Tongue (tissue), 2 donors: Measurements from ENCODE around the gene IL4I1. TPM values are rescaled to one million over a fixed set of nuclear protein-coding genes. Genes with fewer than 3 reads are reported as not detected.

ENCODE experiments used
- DNase-seq: peaks from one replicate; pipeline ENCODE4 v3.0.0-alpha.2; 2015
- total RNA-seq: library from RNA; depleted of rRNA; stranded (reverse); fragments of >200 nt; gene quantifications from one replicate; pipeline ENCODE4 v1.2.3, GENCODE V29; 2014

IL4I1 gene
- total RNA-seq, 1 donor from 2014 or later: not detected

DNA sequence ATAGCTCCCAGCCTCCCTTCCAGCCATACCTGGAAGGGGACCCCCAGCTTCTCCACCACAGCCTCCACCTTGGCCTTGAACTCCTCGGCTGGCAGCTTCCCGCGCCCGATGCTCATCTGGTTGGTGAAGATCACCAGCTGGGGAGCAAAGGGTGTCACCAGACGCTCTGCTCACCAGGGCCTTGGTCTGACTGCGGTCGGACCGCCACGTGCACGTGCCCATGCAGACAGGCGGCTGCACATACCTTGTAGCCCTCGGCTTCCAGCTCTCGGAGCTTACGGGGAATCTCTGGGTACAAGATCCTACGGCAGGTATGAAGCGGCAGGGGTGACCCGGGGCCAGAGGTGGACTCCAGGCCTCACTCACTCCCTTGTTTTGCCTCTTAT is 32.8 kb downstream of the IL4I1 start:
- no peak for DNase-seq

DNA sequence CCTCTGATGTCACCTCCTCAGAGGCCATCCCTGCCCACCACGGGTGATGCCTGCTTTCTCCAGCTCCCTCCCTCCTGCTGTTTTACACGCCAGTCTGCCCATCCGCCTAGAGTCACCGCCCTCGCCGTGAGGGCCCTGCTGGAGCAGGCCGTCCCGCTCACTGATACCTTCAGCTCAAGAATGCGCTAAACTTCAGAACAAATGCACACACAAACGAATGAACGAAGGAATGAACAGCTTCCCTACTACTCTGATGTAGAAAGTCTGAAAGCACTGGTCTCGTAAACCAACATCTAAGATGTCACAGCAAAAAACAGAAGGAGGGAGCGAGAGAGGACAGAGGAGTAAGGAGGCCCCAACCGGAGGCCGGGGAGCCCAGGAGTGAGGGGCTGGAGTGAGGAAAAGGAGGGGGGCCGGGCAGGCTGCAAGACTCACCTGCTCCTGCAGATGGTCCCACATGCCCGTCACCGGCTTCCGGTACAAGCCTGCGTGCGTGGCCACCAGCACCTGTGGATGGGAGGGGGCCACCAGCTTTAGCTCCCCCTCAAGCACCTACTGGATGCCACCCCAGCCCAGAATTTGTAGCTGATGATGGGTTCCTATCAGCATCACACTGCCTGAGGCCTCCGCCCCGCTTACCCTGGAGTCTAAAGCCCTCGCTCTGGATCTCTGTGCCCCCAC is 33.3 kb downstream of the IL4I1 start:
- DNase-seq: no peak

DNA sequence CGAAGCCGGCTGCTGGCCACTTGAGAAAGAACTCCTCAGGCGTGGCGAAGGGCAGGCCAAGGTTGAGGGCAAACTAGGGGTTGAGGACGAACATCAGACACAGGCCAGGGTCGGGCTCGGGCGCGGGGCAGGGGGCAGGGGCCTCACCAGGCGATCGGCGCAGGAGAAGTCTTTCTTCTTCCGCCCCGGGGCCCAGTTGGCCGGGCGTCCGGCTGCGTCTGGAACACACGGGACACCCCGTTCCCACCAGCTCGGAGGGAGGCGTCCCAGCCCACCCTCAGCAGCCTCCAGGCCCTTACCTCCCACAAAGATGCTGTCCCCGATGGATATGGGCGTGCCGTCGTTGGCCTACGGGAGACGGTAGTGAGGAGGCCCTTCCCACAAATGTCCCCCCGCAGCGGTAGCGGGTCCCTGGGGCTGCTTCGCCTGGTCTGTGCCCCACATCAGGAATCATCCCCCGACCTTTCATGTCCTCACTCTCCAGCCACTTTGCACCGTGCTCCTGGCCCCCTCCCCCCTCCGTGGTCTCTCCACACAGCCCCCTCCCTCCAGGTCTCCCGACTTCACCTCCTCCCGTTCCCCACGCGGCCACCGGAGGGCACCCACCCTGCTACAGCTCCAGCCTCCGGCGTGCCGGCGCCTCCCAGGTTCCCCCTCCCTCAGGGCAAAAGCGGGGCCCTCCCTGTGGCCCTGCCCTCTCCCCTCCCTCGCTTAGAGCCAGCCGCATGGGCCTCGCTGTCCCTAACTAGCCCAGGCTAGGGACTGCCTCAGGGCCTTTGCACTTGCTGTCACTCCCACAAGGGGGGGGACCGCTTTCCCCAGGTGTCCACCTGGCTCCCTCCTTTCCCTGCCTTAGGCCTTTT is 34.1 kb downstream of the IL4I1 start:
- no peak for DNase-seq

DNA sequence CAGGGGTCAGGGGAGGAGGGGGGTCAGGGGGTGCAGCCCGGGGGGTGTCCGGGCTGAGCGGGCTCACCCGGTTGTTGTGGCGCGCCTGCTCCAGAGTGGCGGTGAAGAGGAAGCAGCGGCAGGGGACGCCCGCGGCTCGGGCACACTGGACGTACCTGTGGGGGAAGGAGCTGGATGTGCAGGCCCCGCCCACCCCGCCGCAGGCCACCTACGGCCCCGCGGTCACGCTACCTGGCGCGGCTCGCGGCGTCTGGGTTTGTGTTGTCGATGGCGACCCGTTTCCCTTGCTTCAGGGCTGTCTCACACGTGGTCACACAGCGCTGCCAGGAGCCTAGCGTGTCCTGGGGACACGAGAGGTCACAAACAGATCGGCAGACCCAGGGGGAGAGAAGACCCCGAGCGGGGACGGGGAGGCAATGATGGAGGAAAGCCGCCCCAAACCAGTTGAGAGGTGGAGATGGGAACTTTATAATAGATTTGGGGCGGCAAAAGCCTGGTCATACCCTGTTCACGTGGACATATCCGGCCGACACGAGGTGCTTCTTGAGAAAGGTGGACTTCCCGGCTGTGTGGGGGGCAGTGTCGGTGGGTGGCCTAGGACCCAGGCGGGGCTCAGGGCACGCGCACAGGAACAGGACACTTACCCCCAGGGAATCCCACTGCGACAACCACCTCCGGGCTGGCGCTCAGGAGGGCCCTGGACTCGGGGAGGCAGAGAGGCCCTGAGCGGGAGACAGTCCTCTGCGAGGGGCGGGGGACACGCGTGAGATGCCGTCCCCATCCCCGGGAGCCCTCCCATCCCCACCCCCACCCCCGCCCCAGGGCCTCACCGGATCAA is 34.9 kb downstream of the IL4I1 start:
- DNase-seq: no peak

DNA sequence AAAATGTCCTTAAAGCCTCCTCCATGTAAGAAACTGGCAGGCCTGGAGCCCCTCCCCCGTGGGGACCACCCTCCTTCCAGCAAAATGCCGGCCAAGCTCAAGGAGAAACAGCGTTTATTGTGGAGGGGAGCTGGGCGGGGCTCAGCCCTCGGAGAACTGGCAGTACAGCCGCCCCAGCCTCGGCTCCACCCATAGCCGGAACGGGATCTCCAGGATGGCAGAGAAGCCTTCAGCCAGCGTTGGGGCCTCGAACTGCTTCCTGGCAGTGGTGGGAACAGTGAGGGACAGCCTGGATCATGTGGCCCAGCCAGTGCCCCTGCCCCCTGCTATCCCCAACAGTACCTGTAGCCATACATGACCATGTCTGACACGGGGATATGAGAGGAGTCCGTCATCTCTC is 35.6 kb downstream of the IL4I1 start:
- DNase-seq: peak; percentile 76

DNA sequence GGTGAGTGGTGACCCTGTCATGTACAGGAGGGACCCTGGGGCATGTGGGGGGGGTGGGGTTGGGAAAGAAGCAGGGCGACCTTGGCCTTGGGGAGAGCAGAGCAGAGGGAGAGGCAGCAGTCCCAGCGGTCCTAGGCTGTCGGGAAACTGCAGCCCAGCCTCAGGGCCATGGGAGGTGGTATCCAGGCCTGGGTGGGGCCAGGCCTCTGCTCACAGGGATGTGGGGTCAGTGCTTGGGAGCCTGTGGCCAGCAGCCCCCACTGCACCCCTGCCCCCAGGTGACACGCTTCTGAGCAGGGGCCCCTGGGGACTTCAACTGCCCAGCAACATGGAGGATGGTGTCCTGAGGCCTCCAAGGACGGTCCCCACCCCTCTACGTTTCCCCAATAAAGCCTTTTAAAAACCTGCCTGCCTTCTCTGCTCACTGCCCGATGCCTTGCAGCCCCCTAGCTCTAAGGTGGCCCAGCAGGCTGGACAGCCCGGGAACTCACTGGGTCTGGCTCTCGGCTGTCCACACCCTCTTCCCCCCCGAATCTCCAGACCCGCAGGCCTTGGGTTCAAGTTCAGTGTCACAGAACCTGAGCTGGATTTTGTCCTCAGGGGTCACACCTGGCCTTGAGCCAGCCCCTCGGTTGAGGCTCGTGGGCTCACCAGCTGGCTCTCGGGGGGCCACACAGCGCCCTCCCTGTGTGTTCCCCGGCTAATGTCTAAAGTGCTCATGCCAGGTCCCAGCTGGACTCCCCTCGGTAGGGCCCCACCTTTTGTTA is 36.2 kb downstream of the IL4I1 start:
- no peak for DNase-seq

DNA sequence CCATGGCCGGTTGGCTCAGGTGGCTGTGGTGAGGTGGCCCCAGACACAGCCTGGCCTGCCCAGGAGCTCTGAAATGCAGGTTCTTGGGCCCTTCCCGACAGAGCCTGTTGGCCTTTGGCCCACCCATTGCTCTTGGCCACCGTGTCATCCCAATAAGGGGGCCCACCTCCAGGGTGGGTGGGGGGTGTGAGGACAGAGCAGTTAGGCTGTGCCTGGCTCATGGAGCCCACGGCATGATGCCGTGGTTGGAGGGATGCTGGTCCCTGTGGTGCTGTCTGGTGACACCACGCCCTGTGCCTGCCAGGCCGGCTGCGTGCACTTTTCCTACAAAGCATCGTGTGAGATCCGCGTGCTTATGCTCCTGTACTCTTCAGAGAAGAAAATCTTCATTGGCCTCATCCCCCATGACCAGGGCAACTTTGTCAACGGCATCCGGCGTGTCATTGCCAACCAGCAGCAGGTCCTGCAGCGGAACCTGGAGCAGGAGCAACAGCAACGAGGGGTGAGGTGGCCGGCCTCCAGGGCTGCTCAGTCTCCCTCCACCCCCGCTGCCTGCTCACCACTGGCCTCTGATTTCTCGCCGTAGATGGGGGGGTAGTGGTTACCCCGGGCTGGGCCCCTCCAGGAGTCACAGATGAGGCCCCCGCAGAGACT is 36.9 kb downstream of the IL4I1 start:
- no peak for DNase-seq

DNA sequence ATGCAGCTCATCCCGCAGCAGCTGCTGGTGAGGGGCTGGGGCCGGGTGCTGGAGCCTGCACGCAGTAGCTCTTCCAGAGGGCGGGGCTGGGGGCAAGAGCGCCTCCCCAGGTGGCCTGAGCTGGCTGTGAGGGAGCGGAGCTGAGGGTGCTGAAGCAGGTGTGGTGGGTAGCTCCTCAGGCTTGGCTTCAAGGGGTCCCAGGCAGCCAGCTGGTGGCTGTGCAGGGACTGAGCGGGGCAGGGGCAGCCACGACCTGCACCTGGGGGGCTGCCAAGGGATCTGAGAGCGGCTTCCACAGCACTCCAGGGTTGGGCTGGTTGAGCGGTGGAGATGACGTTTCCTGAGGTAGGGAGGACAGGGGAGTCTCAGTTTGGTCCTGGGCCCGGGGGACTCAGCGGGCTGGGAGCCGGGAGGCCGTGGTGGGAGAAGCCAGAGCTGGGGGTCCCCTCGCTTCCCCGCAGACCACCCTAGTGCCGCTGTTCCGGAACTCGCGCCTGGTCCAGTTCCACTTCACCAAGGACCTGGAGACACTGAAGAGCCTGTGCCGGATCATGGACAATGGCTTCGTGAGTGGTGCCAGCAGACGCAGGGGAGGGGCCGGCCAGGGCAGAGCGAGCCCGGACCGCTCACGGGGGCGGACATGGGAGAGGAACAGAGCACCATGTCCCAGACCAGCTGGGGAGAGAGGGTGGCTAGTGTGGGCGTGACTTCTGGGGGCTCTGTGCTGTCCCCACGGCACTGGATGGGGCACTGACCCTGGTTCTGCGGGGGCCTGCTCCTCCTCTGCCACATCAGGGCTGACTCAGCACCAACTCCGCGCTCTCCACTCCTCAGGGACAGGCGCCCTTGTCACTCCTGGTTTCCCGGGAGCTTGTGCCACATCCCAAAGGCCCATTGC is 38.4 kb downstream of the IL4I1 start:
- no peak for DNase-seq

DNA sequence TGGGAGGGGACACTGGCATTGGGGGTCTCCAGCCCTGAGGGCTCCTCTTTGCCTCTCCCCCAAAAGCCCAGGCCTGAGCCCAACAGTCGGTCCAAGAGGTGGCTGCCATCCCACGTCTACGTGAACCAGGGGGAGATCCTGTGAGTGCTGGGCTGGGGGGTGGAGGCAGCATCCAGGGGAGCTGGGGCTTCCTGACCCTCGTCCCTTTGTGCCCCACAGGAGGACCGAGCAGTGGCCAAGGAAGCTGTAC is 38.9 kb downstream of the IL4I1 start:
- no peak for DNase-seq

DNA sequence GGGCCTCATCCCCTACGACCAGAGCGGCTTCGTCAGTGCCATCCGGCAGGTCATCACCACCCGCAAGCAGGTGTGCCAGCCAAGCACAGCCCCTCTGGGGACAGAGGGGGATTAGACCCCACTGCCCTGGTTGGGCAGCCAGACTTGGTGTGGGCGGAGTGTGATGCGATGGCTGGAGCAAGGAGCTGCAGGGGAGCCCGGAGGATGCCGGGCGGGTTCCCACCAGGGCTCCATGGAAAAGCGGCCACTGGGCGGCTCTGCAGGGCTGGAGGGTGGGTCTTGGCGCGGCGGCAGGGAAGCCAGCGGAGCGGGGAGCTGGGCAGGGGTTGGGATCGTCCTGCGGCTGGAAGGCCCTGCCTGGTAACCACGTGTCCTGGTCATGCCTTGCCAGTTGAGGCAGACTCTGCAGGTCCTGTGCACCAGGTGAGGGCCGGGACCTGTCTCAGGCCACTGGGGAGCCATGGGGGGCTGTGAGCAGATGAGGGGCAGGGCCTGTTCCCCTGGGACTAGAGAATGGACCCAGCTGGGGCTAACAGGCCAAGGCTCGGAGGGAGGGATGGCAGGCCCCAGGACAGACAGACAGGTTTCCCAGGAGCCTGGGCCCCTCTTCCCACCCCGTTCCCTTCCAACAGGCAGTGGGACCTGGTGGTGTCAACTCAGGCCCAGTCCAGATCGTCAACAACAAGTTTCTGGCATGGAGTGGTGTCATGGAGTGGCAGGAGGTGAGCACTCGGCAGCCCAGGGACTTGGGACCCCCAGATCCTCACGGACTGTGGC is 39.4 kb downstream of the IL4I1 start:
- DNase-seq: no peak

DNA sequence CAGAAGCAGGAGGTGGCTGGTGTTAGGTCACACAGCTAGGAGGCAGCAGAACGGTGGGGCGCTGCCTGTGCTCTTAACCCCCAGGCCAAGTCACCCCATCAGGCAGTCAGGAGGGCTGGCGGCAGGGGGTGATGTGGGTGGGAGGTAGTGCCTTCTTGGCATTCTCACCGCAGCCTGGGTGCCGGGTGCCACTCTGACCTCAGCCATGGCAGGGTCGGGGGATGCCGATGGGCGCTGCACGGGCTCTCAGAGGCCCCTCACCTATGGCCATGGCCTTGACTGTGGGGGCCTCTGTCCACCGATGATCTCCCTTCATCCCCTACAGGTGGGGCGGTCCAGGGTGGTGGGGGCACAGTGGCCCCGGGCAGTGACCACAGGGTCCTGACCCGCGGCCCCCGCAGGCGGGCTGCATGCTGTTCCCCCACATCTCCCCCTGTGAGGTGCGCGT is 40.1 kb downstream of the IL4I1 start:
- DNase-seq: no peak

DNA sequence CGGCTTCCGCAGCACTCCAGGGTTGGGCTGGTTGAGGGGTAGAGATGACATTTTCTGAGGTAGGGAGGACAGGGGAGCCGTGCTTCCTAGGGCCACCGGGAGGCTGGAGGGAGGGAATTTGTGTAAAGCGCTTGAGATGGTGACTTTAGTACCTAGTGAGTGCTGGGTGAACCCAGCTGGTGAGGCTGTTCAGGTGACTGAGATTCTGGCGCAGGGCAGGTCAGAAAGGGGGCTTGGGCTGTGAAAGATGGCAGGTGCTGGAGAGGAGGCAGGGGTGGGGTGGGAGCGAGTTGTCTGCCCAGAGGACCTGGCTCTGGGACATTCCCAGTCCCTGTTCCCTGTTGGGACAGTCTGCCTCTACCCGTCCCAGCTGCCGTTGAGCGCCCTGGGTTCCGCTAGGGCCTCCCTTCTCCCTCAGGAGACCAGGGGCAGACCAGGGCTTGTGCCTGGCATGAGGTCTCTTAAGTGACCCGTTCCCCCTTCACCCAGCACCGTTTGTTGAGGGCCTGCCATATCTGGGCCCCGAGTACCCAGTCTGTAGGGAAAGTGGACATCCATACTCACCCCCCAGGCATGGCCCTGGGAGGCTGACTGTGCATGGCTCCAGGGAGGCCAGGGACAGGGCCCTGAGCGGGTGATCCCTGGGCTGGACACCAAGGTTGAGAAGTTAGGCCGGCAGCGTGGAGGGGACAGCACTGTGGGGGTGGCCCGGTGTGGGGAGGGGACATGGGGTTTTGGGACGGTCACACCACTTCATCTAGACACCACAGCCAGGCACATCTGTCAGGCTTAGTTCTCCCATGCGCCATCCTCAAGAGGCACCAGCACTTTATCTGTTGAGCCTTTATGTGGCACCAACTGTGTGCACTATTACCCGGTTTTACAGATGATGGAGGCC is 40.8 kb downstream of the IL4I1 start:
- no peak for DNase-seq

DNA sequence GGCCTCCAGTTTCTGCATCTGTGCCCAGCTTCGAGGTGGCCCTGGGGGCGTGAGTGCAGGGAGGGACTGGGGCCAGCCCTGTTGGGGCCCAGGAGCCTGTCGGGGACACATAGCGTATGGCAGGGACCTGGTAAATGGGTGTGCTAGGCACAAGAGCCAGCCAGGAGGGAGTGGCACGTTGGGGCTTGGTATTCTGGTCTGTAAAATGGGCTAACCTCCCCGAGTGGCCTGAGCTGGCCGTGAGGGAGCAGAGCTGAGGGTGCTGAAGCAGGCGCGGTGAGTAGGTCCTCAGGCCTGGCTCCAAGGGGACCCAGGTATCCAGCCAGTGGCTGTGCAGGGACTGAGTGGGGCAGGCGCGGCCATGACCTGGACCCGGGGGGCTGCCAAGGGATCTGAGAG is 41.4 kb downstream of the IL4I1 start:
- no peak for DNase-seq

DNA sequence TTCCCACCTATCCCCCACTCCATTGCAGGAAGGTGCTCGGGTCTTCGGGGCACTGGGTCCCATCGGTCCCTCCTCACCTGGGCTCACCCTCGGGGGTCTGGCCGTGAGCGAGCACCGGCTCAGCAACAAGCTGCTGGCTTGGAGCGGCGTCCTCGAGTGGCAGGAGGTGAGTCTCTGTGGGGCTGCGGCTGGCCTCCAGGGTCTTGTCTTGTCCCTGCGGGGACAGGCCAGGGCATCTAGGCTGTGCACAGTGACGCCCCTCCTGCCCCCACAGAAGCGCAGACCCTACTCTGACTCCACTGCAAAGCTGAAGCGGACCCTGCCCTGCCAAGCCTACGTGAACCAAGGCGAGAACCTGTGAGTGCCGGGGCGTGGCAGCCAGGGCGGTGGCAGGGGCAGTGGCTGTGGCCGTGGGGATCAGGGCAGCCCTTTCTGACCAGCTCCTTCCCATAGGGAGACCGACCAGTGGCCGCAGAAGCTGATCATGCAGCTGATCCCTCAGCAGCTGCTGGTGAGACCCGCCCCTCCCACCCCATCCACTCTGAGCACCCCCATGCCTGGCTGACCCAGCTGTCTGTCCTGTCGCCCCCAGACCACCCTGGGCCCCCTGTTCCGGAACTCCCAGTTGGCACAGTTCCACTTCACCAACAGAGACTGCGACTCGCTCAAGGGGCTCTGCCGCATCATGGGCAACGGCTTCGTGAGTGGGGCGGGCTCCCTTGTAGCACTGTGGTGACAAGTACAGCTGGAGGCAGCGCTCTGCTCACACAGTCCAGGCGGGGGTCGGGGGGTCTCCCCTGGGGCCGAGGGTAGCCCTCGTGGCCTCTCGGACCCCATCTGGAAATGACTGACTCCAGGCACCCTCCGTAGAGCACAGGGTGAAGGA is 42.1 kb downstream of the IL4I1 start:
- DNase-seq: peak; percentile 44

DNA sequence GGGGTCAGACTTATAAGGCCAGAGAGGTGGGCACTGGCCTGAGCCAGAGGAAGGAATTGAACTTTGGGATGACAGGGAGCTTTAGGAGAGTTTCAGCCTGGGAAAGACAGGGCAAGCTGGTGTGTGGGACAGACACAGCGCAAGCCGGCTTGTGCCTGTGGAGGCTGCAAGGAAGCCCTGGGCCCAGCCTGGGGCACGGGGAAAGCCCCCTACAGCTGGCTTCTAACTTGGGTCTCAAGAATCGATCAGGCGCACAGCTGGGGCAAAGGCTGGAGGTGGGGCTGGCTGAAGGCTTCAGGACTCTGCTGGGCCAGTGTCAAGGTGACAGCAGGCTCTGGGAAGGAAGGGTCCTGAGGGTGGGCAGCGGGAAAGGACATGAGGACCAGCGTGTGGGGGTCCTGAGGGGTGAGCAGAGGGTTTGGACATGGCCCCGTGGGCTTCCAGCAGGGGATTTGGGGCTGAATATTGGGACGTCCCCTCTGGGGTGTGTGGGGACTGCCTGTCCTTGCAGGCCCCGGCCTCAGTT is 42.8 kb downstream of the IL4I1 start:
- DNase-seq: no peak

DNA sequence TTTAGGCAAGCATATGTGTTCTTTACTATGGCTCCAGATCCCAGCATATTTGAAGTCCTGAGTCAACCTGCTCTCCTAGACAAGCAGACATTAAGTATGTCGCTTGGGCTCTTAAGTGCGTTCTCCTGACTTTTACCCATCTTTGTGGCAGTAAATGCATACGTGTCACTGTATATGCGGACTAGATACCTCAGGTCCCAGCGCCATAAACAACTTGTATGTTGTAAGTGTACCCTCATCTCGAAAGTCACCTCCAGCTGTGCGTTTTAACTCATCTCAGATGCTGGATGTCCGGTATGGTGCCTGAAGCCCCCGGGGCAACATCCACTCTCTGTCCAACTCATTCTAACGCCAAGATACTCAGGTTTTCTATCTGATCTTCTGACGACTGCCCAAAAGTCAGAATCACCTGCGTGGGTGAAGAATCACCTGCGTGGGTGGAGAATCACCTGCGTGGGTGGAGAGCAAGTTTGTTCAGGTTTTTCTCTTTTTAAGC is 44.0 kb downstream of the IL4I1 start:
- DNase-seq: no peak
